Measurements from ENCODE around the gene LRRC47. TPM values are rescaled to one million over a fixed set of nuclear protein-coding genes. Genes with fewer than 3 reads are reported as not detected.

LRRC47 gene
- total RNA-seq, 1 donor from 2014 or later: 57.0 TPM

- peak overlapping the region; percentile 65 for H3K4me3 Mint-ChIP-seq (ENCODE audit: low read depth)
- no peak for DNase-seq (ENCODE audit: low spot score, unreplicated experiment)
- H3K27me3 Mint-ChIP-seq: peaks cover 23% of the 10 kb centered on the region
- H3K4me1 Mint-ChIP-seq (ENCODE audit: low read depth): peaks cover 21% of the 10 kb centered on the region
- H3K27ac Mint-ChIP-seq: no peak overlapping the region
- H3K36me3 Mint-ChIP-seq (ENCODE audit: insufficient read depth): no peaks in the 10 kb centered on the region
- TF ChIP-seq CTCF (IDR thresholded peaks at IDR 0.05; ENCODE audit: unreplicated experiment): no peak
- no peaks in the 10 kb centered on the region for H3K9me3 Mint-ChIP-seq (ENCODE audit: low read depth)
Observed at GRCh38 chr1:3747903-3748302, 48.4 kb downstream of the LRRC47 start.

- H3K4me3 Mint-ChIP-seq (ENCODE audit: low read depth): peak overlapping the region; percentile 65
- H3K36me3 Mint-ChIP-seq (ENCODE audit: insufficient read depth): no peaks in the 10 kb centered on the region
- H3K27ac Mint-ChIP-seq: no peak overlapping the region
Observed at GRCh38 chr1:3747522-3747848, 48.8 kb downstream of the LRRC47 start.

GRCh38 chr1:3746830-3747521, 49.3 kb downstream of the LRRC47 start:
- no peaks in the 10 kb centered on the region for H3K9me3 Mint-ChIP-seq (ENCODE audit: low read depth)
- peaks cover 19% of the 10 kb centered on the region for H3K27me3 Mint-ChIP-seq
- H3K36me3 Mint-ChIP-seq (ENCODE audit: insufficient read depth): peaks cover 1% of the 10 kb centered on the region
- H3K27ac Mint-ChIP-seq: no peak overlapping the region
- peaks cover 21% of the 10 kb centered on the region for H3K4me1 Mint-ChIP-seq (ENCODE audit: low read depth)
- peak; percentile 88 for DNase-seq (ENCODE audit: low spot score, unreplicated experiment)
- no peak for TF ChIP-seq CTCF (IDR thresholded peaks at IDR 0.05; ENCODE audit: unreplicated experiment)
- H3K4me3 Mint-ChIP-seq (ENCODE audit: low read depth): peak overlapping the region; percentile 87

More at GRCh38 chr1:3747522-3747848, 48.8 kb downstream of the LRRC47 start:
- DNase-seq (ENCODE audit: low spot score, unreplicated experiment): no peak
- H3K4me1 Mint-ChIP-seq (ENCODE audit: low read depth): peaks cover 21% of the 10 kb centered on the region
- peaks cover 23% of the 10 kb centered on the region for H3K27me3 Mint-ChIP-seq
- no peak for TF ChIP-seq CTCF (IDR thresholded peaks at IDR 0.05; ENCODE audit: unreplicated experiment)
- no peaks in the 10 kb centered on the region for H3K9me3 Mint-ChIP-seq (ENCODE audit: low read depth)

- peaks cover 21% of the 10 kb centered on the region for H3K4me1 Mint-ChIP-seq (ENCODE audit: low read depth)
- DNase-seq (ENCODE audit: low spot score, unreplicated experiment): no peak
- H3K36me3 Mint-ChIP-seq (ENCODE audit: insufficient read depth): peaks cover 6% of the 10 kb centered on the region
- TF ChIP-seq CTCF (IDR thresholded peaks at IDR 0.05; ENCODE audit: unreplicated experiment): no peak
- no peaks in the 10 kb centered on the region for H3K9me3 Mint-ChIP-seq (ENCODE audit: low read depth)
- peaks cover 19% of the 10 kb centered on the region for H3K27me3 Mint-ChIP-seq
- H3K4me3 Mint-ChIP-seq (ENCODE audit: low read depth): peak overlapping the region; percentile 87
- H3K27ac Mint-ChIP-seq: no peak overlapping the region
Observed at GRCh38 chr1:3746389-3746829, 49.9 kb downstream of the LRRC47 start.

GRCh38 chr1:3745590-3746381, 50.5 kb downstream of the LRRC47 start:
- H3K36me3 Mint-ChIP-seq (ENCODE audit: insufficient read depth): peaks cover 6% of the 10 kb centered on the region
- no peak for DNase-seq (ENCODE audit: low spot score, unreplicated experiment)
- H3K4me3 Mint-ChIP-seq (ENCODE audit: low read depth): peak overlapping the region; percentile 87
- no peak overlapping the region for H3K27ac Mint-ChIP-seq
- no peak for TF ChIP-seq CTCF (IDR thresholded peaks at IDR 0.05; ENCODE audit: unreplicated experiment)
- no peaks in the 10 kb centered on the region for H3K9me3 Mint-ChIP-seq (ENCODE audit: low read depth)
- peaks cover 19% of the 10 kb centered on the region for H3K4me1 Mint-ChIP-seq (ENCODE audit: low read depth)
- peaks cover 13% of the 10 kb centered on the region for H3K27me3 Mint-ChIP-seq
